HCT116 (cell line): ENCODE data around the gene SPARCL1. TPM values are rescaled to one million over a fixed set of nuclear protein-coding genes. Genes with fewer than 3 reads are reported as not detected.

Experiments used
- ATAC-seq: fragments of 200-7000 bp; cut with Tn5 transposase; 2 replicates; pipeline ENCODE4 v1.9.1; 2020; ENCODE audit warnings: mild to moderate bottlenecking, moderate library complexity
- BruUV-seq: library from RNA; stranded (reverse); fragments of 400-500 nt; replicated peaks from 2 replicates; lab custom pipeline; 2021; lab: Mats Ljungman, UMichigan
- CTCF ChIA-PET: fragments of 300-600 bp; sonication (Branson Sonifier 250); formaldehyde crosslinking; loops from one replicate; lab custom pipeline; 2021; ENCODE audit warnings: antibody characterized with exemption; lab: Charles Lee
- POLR2A ChIA-PET: fragments of 300-600, 350-600 bp; sonication (Branson Sonifier 250); formaldehyde crosslinking; loops from one replicate; lab custom pipeline; 2021; ENCODE audit warnings: antibody characterized with exemption; lab: Charles Lee
- RAD21 ChIA-PET, 2 experiments: fragments of 300-600 bp; sonication (Branson Sonifier 250); formaldehyde crosslinking; loops; one replicate each; lab custom pipeline; 2023; ENCODE audit warnings: low total read pairs in 2 of 2; ENCODE audit not compliant: uncharacterized antibody in 2 of 2, unreplicated experiment in 2 of 2, low non-redundant PET in 1 of 2; lab: Charles Lee
- DNase-seq: peaks from one replicate; pipeline ENCODE4 v3.0.0-alpha.2; 2010; ENCODE audit warnings: low read depth, low spot score
- H2AFZ ChIP-seq: fragments of 200-600 bp; shearing (Covaris generic), sonication (generic); 2 replicates; pipeline ENCODE4 v1.6.1; 2017; ENCODE audit warnings: low read depth, mixed run types, mixed read lengths, antibody characterized with exemption, low read length; ENCODE audit not compliant: poor library complexity, severe bottlenecking
- H3K27ac ChIP-seq: 2 replicates; pipeline ENCODE4 v1.5.1; 2012; ENCODE audit warnings: low read depth, low read length
- H3K27me3 ChIP-seq: fragments of 200-600 bp; sonication (generic); 2 replicates; pipeline ENCODE4 v1.6.1; 2016; ENCODE audit warnings: mixed run types, low read length, mixed read lengths; ENCODE audit not compliant: insufficient read depth
- H3K36me3 ChIP-seq, 2 experiments: fragments of 200-500 bp in 1 of 2; fragments of 200-600 bp in 1 of 2; sonication (Bioruptor generic) in 1 of 2; sonication (generic) in 1 of 2; 2 replicates each; pipeline versions ENCODE4 v1.5.1 to v1.6.1; 2014 to 2016; ENCODE audit warnings: low read length in 2 of 2, inconsistent platforms in 1 of 2, mixed read lengths in 1 of 2, mixed run types in 1 of 2; ENCODE audit not compliant: insufficient read depth in 2 of 2, control insufficient read depth in 1 of 2
- H3K4me1 ChIP-seq, 2 experiments: fragments of 200-600 bp in 1 of 2; sonication (generic) in 1 of 2; 2 replicates each; pipeline versions ENCODE4 v1.5.1 to v1.6.1; 2012 to 2017; ENCODE audit warnings: low read length in 2 of 2, inconsistent platforms in 1 of 2, mild to moderate bottlenecking in 1 of 2, mixed read lengths in 1 of 2, mixed run types in 1 of 2, moderate library complexity in 1 of 2; ENCODE audit not compliant: insufficient read depth in 2 of 2, control insufficient read depth in 1 of 2
- H3K4me2 ChIP-seq: fragments of 200-600 bp; sonication (generic); 2 replicates; pipeline ENCODE4 v1.6.1; 2017; ENCODE audit warnings: mixed run types, low read length, mixed read lengths
- H3K4me3 ChIP-seq, 2 experiments: fragments of 200-600 bp in 1 of 2; sonication (generic) in 1 of 2; replicated peaks in 1 of 2; 2 replicates each; pipeline ENCODE4 v1.5.1; 2011 to 2016; ENCODE audit warnings: low read length in 2 of 2, control low read depth in 1 of 2, low read depth in 1 of 2, mild to moderate bottlenecking in 1 of 2, mixed read lengths in 1 of 2, mixed run types in 1 of 2
- H3K79me2 ChIP-seq: fragments of 200-600 bp; sonication (generic); 2 replicates; pipeline ENCODE4 v1.6.1; 2017; ENCODE audit warnings: mild to moderate bottlenecking, mixed run types, low read length, moderate library complexity, mixed read lengths; ENCODE audit not compliant: insufficient read depth
- H3K9ac ChIP-seq: fragments of 200-600 bp; sonication (generic); 2 replicates; pipeline ENCODE4 v1.6.1; 2016; ENCODE audit warnings: low read length, mixed read lengths
- H3K9me2 ChIP-seq: fragments of 200-600 bp; sonication (generic), shearing (Covaris generic); 2 replicates; pipeline ENCODE4 v1.6.1; 2017; ENCODE audit warnings: mixed run types, mild to moderate bottlenecking, moderate library complexity; ENCODE audit not compliant: insufficient read depth
- H3K9me3 ChIP-seq, 2 experiments: fragments of 200-500 bp in 1 of 2; fragments of 200-600 bp in 1 of 2; sonication (Bioruptor generic) in 1 of 2; sonication (generic) in 1 of 2; 2 replicates each; pipeline ENCODE4 v1.6.1; 2014 to 2017; ENCODE audit warnings: low read length in 2 of 2, mixed read lengths in 2 of 2, inconsistent platforms in 1 of 2, low read depth in 1 of 2, mild to moderate bottlenecking in 1 of 2, mixed run types in 1 of 2, moderate library complexity in 1 of 2; ENCODE audit not compliant: control insufficient read depth in 1 of 2, insufficient read depth in 1 of 2
- H4K20me1 ChIP-seq: fragments of 200-600 bp; sonication (generic), shearing (Covaris generic); 2 replicates; pipeline ENCODE4 v1.6.1; 2017; ENCODE audit warnings: mixed run types, mild to moderate bottlenecking, moderate library complexity; ENCODE audit not compliant: insufficient read depth
- CEBPB ChIP-seq: IDR thresholded peaks from 2 replicates; pipeline ENCODE4 v1.6.1; 2012; ENCODE audit warnings: low read depth
- CTCF ChIP-seq, 3 experiments: fragments of 200-600 bp in 1 of 3; sonication (generic) in 1 of 3; IDR thresholded peaks in 2 of 3; conservative IDR thresholded peaks in 1 of 3; 2 replicates each; pipeline ENCODE4 v1.5.1; 2012 to 2017; ENCODE audit warnings: low read depth in 2 of 3, low read length in 2 of 3, antibody characterized with exemption in 1 of 3, borderline replicate concordance in 1 of 3, control low read depth in 1 of 3, mild to moderate bottlenecking in 1 of 3, mixed read lengths in 1 of 3, mixed run types in 1 of 3, moderate library complexity in 1 of 3; ENCODE audit not compliant: insufficient read depth in 1 of 3
- ELF1 ChIP-seq: IDR thresholded peaks from 2 replicates; pipeline ENCODE4 v1.6.1; 2012; ENCODE audit warnings: low read depth, borderline replicate concordance
- EZH2phosphoT487 ChIP-seq: fragments of 200-600 bp; IDR thresholded peaks from 2 replicates; pipeline ENCODE4 v1.6.1; 2018; ENCODE audit warnings: antibody characterized with exemption, borderline replicate concordance
- FOSL1 ChIP-seq: IDR thresholded peaks from 2 replicates; pipeline ENCODE4 v1.6.1; 2012; ENCODE audit warnings: low read depth
- POLR2A ChIP-seq: IDR thresholded peaks from 2 replicates; pipeline ENCODE4 v1.7.0; 2011; ENCODE audit warnings: borderline replicate concordance; ENCODE audit not compliant: insufficient read depth, insufficient read length; ENCODE audit errors: extremely low read depth
- POLR2AphosphoS5 ChIP-seq: IDR thresholded peaks from 2 replicates; pipeline ENCODE4 v1.6.1; 2011; ENCODE audit warnings: mild to moderate bottlenecking, low read depth, low read length, moderate library complexity
- YY1 ChIP-seq: IDR thresholded peaks from 2 replicates; pipeline ENCODE4 v1.6.1; 2011; ENCODE audit warnings: low read length, low read depth, moderate library complexity, mild to moderate bottlenecking; ENCODE audit not compliant: insufficient replicate concordance; ENCODE audit errors: extremely low read depth
- ZNF274 ChIP-seq: fragments of 200-500 bp; sonication (Bioruptor generic); IDR thresholded peaks from 2 replicates; pipeline ENCODE4 v1.6.1; 2014; ENCODE audit warnings: mild to moderate bottlenecking, low read depth, low read length, inconsistent platforms
- intact Hi-C: fragments of 100-400 bp; cut with micrococcal nuclease; formaldehyde crosslinking; loops from 2 replicates; pipeline ENCODE4 v1.10.0; 2022
- total RNA-seq: library from RNA; stranded (reverse); gene quantifications from one replicate; pipeline ENCODE4 v1.2.1, GENCODE V29; 2021; ENCODE audit not compliant: unreplicated experiment
- TF ChIP-seq, protein P1 (sequence below): IDR thresholded peaks from 2 replicates; pipeline ENCODE4 v1.6.1; 2012
- TF ChIP-seq, protein P2 (sequence below): IDR thresholded peaks from 2 replicates; pipeline ENCODE4 v1.6.1; 2011; ENCODE audit warnings: mild to moderate bottlenecking, low read length, moderate library complexity; ENCODE audit not compliant: insufficient replicate concordance; ENCODE audit errors: extremely low read depth

The SPARCL1 gene
- total RNA-seq, 1 experiment from 2014 or later, result 0.96 TPM

- POLR2A ChIA-PET, result no interaction called here
- H3K36me3 ChIP-seq, result no peaks in the 10 kb centered on the region
- no peaks in the 10 kb centered on the region for H4K20me1 ChIP-seq
- intact Hi-C loops, result no loop called here
- DNase-seq (no peak), ATAC-seq (no peak)
- no peaks in the 10 kb centered on the region for H3K27me3 ChIP-seq
- TF ChIP-seq FOSL1 (no peak), YY1 (no peak), POLR2A (no peak), EZH2phosphoT487 (no peak), POLR2AphosphoS5 (no peak), CTCF (IDR thresholded peaks at IDR 0.05 in 2 of 3, conservative IDR thresholded peaks at IDR 0.05 in 1 of 3; ENCODE audit: borderline replicate concordance in 1 of 3, insufficient read depth in 1 of 3, low read depth in 2 of 3, low read length in 2 of 3) (no peak), CEBPB (no peak), ZNF274 (no peak), ELF1 (no peak)
- TF ChIP-seq, protein P1, sequence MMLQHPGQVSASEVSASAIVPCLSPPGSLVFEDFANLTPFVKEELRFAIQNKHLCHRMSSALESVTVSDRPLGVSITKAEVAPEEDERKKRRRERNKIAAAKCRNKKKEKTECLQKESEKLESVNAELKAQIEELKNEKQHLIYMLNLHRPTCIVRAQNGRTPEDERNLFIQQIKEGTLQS, result no peak
- TF ChIP-seq, protein P2, sequence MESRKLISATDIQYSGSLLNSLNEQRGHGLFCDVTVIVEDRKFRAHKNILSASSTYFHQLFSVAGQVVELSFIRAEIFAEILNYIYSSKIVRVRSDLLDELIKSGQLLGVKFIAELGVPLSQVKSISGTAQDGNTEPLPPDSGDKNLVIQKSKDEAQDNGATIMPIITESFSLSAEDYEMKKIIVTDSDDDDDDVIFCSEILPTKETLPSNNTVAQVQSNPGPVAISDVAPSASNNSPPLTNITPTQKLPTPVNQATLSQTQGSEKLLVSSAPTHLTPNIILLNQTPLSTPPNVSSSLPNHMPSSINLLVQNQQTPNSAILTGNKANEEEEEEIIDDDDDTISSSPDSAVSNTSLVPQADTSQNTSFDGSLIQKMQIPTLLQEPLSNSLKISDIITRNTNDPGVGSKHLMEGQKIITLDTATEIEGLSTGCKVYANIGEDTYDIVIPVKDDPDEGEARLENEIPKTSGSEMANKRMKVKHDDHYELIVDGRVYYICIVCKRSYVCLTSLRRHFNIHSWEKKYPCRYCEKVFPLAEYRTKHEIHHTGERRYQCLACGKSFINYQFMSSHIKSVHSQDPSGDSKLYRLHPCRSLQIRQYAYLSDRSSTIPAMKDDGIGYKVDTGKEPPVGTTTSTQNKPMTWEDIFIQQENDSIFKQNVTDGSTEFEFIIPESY, result no peak
- no peak overlapping the region for H3K9ac ChIP-seq
- no peaks in the 10 kb centered on the region for H3K9me2 ChIP-seq
- BruUV-seq, result no TSS peak
- CTCF ChIA-PET, result no interaction called here
- no peak overlapping the region for H3K4me3 ChIP-seq
- H3K27ac ChIP-seq, result peak overlapping the region; percentile 21; the same call in 1 of the 2 replicates
- H2AFZ ChIP-seq, result peak overlapping the region; percentile 74
- H3K79me2 ChIP-seq, result no peaks in the 10 kb centered on the region
- no peaks in the 10 kb centered on the region for H3K9me3 ChIP-seq
- peak overlapping the region; percentile 23; the same call in 1 of the 2 replicates for H3K4me2 ChIP-seq
- H3K4me1 ChIP-seq, result peaks cover 11 to 20% of the 10 kb centered on the region in 2 experiments
- RAD21 ChIA-PET, result interaction anchor here in 1 of 2 experiments (0.6 kb wide), 1 partner anchor 19 kb away, joined by 3 read pairs; no protein-coding TSS in a partner anchor
Measured at GRCh38 chr4:87521319-87521718, 7.9 kb downstream of the SPARCL1 start.
